Activated naive CD8-positive, alpha-beta T cell treated with anti-CD3 and anti-CD28 coated beads for 36 hours (primary cell): Measurements from ENCODE around the gene ASPSCR1. TPM values are rescaled to one million over a fixed set of nuclear protein-coding genes. Genes with fewer than 3 reads are reported as not detected.

Experiments
- DNase-seq: peaks from one replicate; pipeline ENCODE4 v3.0.0; 2021
- H3K27ac Mint-ChIP-seq: one replicate; pipeline ENCODE4 v1.8.0; 2022; ENCODE audit warnings: mild to moderate bottlenecking, moderate library complexity, mixed read lengths
- H3K27me3 Mint-ChIP-seq: one replicate; pipeline ENCODE4 v1.8.0; 2022; ENCODE audit warnings: mild to moderate bottlenecking, mixed read lengths
- H3K36me3 Mint-ChIP-seq: one replicate; pipeline ENCODE4 v1.8.0; 2021; ENCODE audit warnings: mild to moderate bottlenecking, mixed read lengths
- H3K4me1 Mint-ChIP-seq: one replicate; pipeline ENCODE4 v1.8.0; 2021; ENCODE audit warnings: mixed read lengths
- H3K4me3 Mint-ChIP-seq: one replicate; pipeline ENCODE4 v1.8.0; 2022; ENCODE audit warnings: mild to moderate bottlenecking, moderate library complexity, mixed read lengths
- H3K9me3 Mint-ChIP-seq: one replicate; pipeline ENCODE4 v1.8.0; 2022; ENCODE audit warnings: mixed read lengths
- total RNA-seq, 2 experiments: library from RNA; stranded (reverse); gene quantifications; one replicate each; pipeline ENCODE4 v1.2.3, GENCODE V29; 2021

The ASPSCR1 gene
- total RNA-seq, 2 experiments from 2014 or later = 21.7 to 22.5 TPM

- no peak for DNase-seq
- no peak overlapping the region for H3K4me3 Mint-ChIP-seq
- H3K36me3 Mint-ChIP-seq = no peaks in the 10 kb centered on the region
- H3K27me3 Mint-ChIP-seq = no peaks in the 10 kb centered on the region
- H3K4me1 Mint-ChIP-seq = no peaks in the 10 kb centered on the region
- no peaks in the 10 kb centered on the region for H3K9me3 Mint-ChIP-seq
- no peak overlapping the region for H3K27ac Mint-ChIP-seq
These were observed 29.2 kb downstream of the ASPSCR1 start for GRCh38 chr17:82006468-82007227.

- Mint-ChIP-seq H3K27me3 (no peaks in the 10 kb centered on the region), H3K9me3 (no peaks in the 10 kb centered on the region), H3K4me1 (no peaks in the 10 kb centered on the region), H3K27ac (no peak overlapping the region), H3K4me3 (no peak overlapping the region), H3K36me3 (no peaks in the 10 kb centered on the region)
- DNase-seq = no peak
These were observed 29.7 kb downstream of the ASPSCR1 start for GRCh38 chr17:82007228-82007494.

GRCh38 chr17:82007495-82008257 is 30.2 kb downstream of the ASPSCR1 start:
- Mint-ChIP-seq H3K27me3 (no peaks in the 10 kb centered on the region), H3K4me1 (no peaks in the 10 kb centered on the region), H3K27ac (no peak overlapping the region), H3K36me3 (no peaks in the 10 kb centered on the region), H3K9me3 (no peaks in the 10 kb centered on the region), H3K4me3 (no peak overlapping the region)
- no peak for DNase-seq

- H3K36me3 Mint-ChIP-seq = no peaks in the 10 kb centered on the region
- no peak overlapping the region for H3K4me3 Mint-ChIP-seq
- DNase-seq = no peak
- H3K27me3 Mint-ChIP-seq = no peaks in the 10 kb centered on the region
- H3K4me1 Mint-ChIP-seq = no peaks in the 10 kb centered on the region
- no peak overlapping the region for H3K27ac Mint-ChIP-seq
- no peaks in the 10 kb centered on the region for H3K9me3 Mint-ChIP-seq
These were observed 31.0 kb downstream of the ASPSCR1 start for GRCh38 chr17:82008258-82008940.

- no peak for DNase-seq
- H3K36me3 Mint-ChIP-seq = no peaks in the 10 kb centered on the region
- no peaks in the 10 kb centered on the region for H3K4me1 Mint-ChIP-seq
- H3K9me3 Mint-ChIP-seq = no peaks in the 10 kb centered on the region
- H3K27ac Mint-ChIP-seq = no peak overlapping the region
- H3K4me3 Mint-ChIP-seq = no peak overlapping the region
- H3K27me3 Mint-ChIP-seq = no peaks in the 10 kb centered on the region
These were observed 31.5 kb downstream of the ASPSCR1 start for GRCh38 chr17:82008941-82009405.

GRCh38 chr17:82009413-82009812 is 32.0 kb downstream of the ASPSCR1 start:
- no peak overlapping the region for H3K4me3 Mint-ChIP-seq
- H3K27ac Mint-ChIP-seq = no peak overlapping the region

GRCh38 chr17:82010575-82011525 is 33.4 kb downstream of the ASPSCR1 start:
- Mint-ChIP-seq H3K36me3 (no peaks in the 10 kb centered on the region), H3K27me3 (no peaks in the 10 kb centered on the region), H3K4me1 (no peaks in the 10 kb centered on the region), H3K4me3 (no peak overlapping the region), H3K27ac (no peak overlapping the region), H3K9me3 (no peaks in the 10 kb centered on the region)
- DNase-seq = no peak

More at GRCh38 chr17:82009413-82009812, 32.0 kb downstream of the ASPSCR1 start:
- Mint-ChIP-seq H3K27me3 (no peaks in the 10 kb centered on the region), H3K36me3 (no peaks in the 10 kb centered on the region), H3K9me3 (no peaks in the 10 kb centered on the region), H3K4me1 (no peaks in the 10 kb centered on the region)
- no peak for DNase-seq

- H3K9me3 Mint-ChIP-seq = no peaks in the 10 kb centered on the region
- no peaks in the 10 kb centered on the region for H3K36me3 Mint-ChIP-seq
- no peaks in the 10 kb centered on the region for H3K27me3 Mint-ChIP-seq
- H3K27ac Mint-ChIP-seq = no peak overlapping the region
- no peak overlapping the region for H3K4me3 Mint-ChIP-seq
- H3K4me1 Mint-ChIP-seq = no peaks in the 10 kb centered on the region
- no peak for DNase-seq
These were observed 34.3 kb downstream of the ASPSCR1 start for GRCh38 chr17:82011617-82012187.

GRCh38 chr17:82012261-82012639 is 34.8 kb downstream of the ASPSCR1 start:
- Mint-ChIP-seq H3K4me3 (no peak overlapping the region), H3K36me3 (no peaks in the 10 kb centered on the region), H3K9me3 (no peaks in the 10 kb centered on the region), H3K27ac (no peak overlapping the region), H3K27me3 (no peaks in the 10 kb centered on the region), H3K4me1 (no peaks in the 10 kb centered on the region)
- no peak for DNase-seq

- no peak overlapping the region for H3K27ac Mint-ChIP-seq
- no peaks in the 10 kb centered on the region for H3K9me3 Mint-ChIP-seq
- H3K27me3 Mint-ChIP-seq = no peaks in the 10 kb centered on the region
- H3K36me3 Mint-ChIP-seq = no peaks in the 10 kb centered on the region
- no peak overlapping the region for H3K4me3 Mint-ChIP-seq
- DNase-seq = no peak
- no peaks in the 10 kb centered on the region for H3K4me1 Mint-ChIP-seq
These were observed 35.3 kb downstream of the ASPSCR1 start for GRCh38 chr17:82012640-82013295.

- Mint-ChIP-seq H3K4me3 (no peak overlapping the region), H3K4me1 (no peaks in the 10 kb centered on the region), H3K36me3 (no peaks in the 10 kb centered on the region), H3K27me3 (no peaks in the 10 kb centered on the region), H3K9me3 (no peaks in the 10 kb centered on the region), H3K27ac (no peak overlapping the region)
- DNase-seq = no peak
These were observed 35.9 kb downstream of the ASPSCR1 start for GRCh38 chr17:82013341-82013740.

GRCh38 chr17:82013772-82014321 is 36.4 kb downstream of the ASPSCR1 start:
- H3K4me3 Mint-ChIP-seq = no peak overlapping the region
- no peaks in the 10 kb centered on the region for H3K9me3 Mint-ChIP-seq
- H3K27me3 Mint-ChIP-seq = no peaks in the 10 kb centered on the region
- no peaks in the 10 kb centered on the region for H3K36me3 Mint-ChIP-seq
- H3K27ac Mint-ChIP-seq = no peak overlapping the region
- no peak for DNase-seq
- no peaks in the 10 kb centered on the region for H3K4me1 Mint-ChIP-seq

- H3K4me1 Mint-ChIP-seq = peaks cover 1% of the 10 kb centered on the region
These were observed 37.0 kb downstream of the ASPSCR1 start for GRCh38 chr17:82014432-82014831.

GRCh38 chr17:82014971-82015310 is 37.5 kb downstream of the ASPSCR1 start:
- no peak overlapping the region for H3K4me3 Mint-ChIP-seq
- peaks cover 1% of the 10 kb centered on the region for H3K4me1 Mint-ChIP-seq
- no peak for DNase-seq
- no peaks in the 10 kb centered on the region for H3K27me3 Mint-ChIP-seq
- H3K36me3 Mint-ChIP-seq = no peaks in the 10 kb centered on the region
- H3K27ac Mint-ChIP-seq = no peak overlapping the region
- H3K9me3 Mint-ChIP-seq = no peaks in the 10 kb centered on the region

More at GRCh38 chr17:82014432-82014831, 37.0 kb downstream of the ASPSCR1 start:
- no peaks in the 10 kb centered on the region for H3K27me3 Mint-ChIP-seq
- H3K9me3 Mint-ChIP-seq = no peaks in the 10 kb centered on the region
- no peaks in the 10 kb centered on the region for H3K36me3 Mint-ChIP-seq
- no peak overlapping the region for H3K4me3 Mint-ChIP-seq
- no peak for DNase-seq
- no peak overlapping the region for H3K27ac Mint-ChIP-seq
